Stimulated activated CD4-positive, alpha-beta T cell treated with anti-CD3 and anti-CD28 coated beads, Interleukin-2, amount 100 ng/mL, for 48 hours (primary cell): ENCODE data around the gene ZFAND4.
"Not testable (repeated sequence)": the region's sequence is repeated elsewhere in the genome, so short reads cannot be mapped to it uniquely, and the experiment has no call there.

Source experiments
- DNase-seq, 2 donors: peaks; one replicate each; pipeline ENCODE4 v3.0.0-alpha.2; 2020

Gene ZFAND4

GRCh38 chr10:45586028-45586824 lies 86.3 kb downstream of the ZFAND4 start:
- no peak for DNase-seq

DNA sequence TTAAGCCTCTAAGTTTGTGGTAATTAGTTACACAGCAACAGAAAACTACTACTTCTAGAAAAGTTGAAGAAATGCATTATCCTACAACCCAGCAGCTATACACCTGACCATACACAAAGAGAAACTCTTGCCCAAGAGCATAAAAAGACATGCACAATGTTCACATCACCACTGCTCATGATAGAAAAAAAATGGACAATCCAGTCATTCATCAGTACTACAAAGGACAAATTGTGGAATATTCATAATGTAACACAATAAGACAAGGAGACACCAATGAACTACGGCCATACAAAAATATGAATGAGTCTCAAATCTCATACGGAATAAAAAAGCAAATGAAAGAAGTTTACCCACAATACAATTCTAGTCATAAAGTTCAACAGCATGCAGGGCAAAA lies 87.4 kb downstream of the ZFAND4 start:
- DNase-seq: no peak

DNA sequence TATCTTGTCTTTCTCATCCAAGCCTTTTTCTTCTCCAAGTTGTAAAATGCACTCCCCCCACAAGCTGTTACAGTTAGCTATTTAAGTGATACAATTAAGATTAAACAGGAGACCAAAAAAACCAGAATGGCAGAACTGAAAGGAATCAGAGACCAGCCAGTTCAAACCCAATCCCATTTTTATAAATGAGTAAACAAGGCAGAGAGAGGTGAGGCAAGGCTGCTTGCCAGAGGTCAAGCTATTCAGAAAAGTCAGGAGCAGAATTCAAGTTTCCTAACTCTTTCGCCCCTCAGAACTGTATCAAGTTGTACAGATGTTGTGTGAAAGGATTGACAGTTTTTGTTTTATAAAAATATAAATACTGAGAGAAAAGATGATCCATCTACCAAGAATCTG lies 90.2 kb downstream of the ZFAND4 start:
- no peak for DNase-seq

- DNase-seq: no peak
These were observed 90.8 kb downstream of the ZFAND4 start for GRCh38 chr10:45581582-45582385.

GRCh38 chr10:45581216-45581549 lies 91.4 kb downstream of the ZFAND4 start:
- no peak for DNase-seq

- no peak for DNase-seq
These were observed 92.0 kb downstream of the ZFAND4 start for GRCh38 chr10:45580371-45581215.

- DNase-seq: no peak
These were observed 94.1 kb downstream of the ZFAND4 start for GRCh38 chr10:45578384-45578971.

DNA sequence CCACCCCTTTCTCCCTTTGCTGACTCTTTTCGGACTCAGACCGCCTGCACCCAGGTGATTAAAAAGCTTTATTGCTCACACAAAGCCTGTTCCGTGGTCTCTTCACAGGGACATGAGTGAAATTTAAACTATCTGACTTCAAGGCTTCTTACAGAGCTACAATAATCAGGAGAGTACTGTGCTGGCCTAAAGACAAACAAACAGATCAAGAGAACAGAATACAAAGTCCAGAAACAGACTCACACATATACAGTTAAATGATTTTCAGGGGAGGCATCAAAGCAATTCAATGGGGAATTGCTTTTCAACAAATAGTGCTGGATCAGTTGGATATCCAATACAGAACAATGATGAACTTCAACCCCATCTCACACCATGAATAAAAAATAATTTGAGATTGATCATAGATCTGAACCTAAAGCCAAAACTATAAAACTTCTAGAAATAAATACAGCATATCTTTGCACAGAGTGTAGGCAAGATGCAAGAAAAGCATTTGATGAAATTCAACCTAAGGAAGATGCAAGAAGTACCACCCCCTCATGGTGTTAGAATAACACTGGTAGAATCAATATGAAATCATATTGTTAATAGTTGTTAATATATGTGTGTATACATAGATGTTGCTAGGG lies 96.5 kb downstream of the ZFAND4 start:
- DNase-seq: no peak

- DNase-seq: not testable (repeated sequence)
These were observed 97.4 kb downstream of the ZFAND4 start for GRCh38 chr10:45575032-45575761.

DNA sequence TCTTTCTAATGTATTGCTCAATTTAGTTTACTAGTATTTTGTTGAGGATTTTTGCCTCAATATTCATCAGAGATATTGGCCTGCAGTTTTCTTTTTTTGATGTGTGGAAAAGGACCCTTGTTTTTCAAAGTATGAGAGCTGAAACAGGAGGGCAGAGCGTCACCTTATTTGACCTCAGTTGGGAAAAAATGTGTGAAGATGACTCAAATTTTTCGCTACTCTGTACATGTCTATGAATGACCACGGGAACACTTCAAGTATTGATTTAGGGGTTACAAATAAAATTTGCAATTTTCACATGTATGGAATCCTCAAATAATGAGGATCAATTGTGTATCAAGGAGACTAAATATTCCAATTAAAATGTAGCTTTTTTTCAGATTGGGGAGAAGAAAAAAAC lies 103.1 kb downstream of the ZFAND4 start:
- DNase-seq: no peak

DNA sequence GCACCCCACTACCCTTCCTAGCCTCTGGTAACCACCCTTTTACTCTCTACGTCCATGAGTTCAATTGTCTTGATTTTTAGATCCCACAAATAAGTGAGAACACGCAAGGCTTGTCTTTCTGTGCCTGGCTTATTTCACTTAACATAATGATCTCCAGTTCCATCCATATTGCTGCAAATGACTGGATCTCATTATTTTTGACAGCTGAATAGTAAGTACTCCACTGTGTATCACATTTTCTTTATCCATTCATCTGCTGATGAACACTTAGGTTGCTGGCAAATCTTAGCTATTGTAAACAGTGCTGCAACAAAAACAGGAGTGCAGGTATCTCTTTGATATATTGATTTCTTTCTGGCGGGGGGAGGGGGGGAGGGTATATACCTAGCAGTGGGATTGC lies 106.2 kb downstream of the ZFAND4 start:
- no peak for DNase-seq
